Activated naive CD4-positive, alpha-beta T cell treated with anti-CD3 and anti-CD28 coated beads, Interleukin-2, amount 10 ng/mL, durations not matched to agents 7 days and 5 days (primary cell): ENCODE results near the gene ZNF337.
"Not testable (repeated sequence)": the region's sequence is repeated elsewhere in the genome, so short reads cannot be mapped to it uniquely, and the experiment has no call there.

Experiments
- CTCF ChIA-PET: fragments of 350-600 bp; sonication (Branson Sonifier 250); formaldehyde crosslinking; loops from one replicate; lab custom pipeline; 2021; ENCODE audit warnings: antibody characterized with exemption; lab: Charles Lee
- DNase-seq: peaks from one replicate; pipeline ENCODE4 v3.0.0-alpha.2; 2020
- H3K27ac Mint-ChIP-seq: one replicate; pipeline ENCODE4 v1.8.0; 2021; ENCODE audit warnings: mild to moderate bottlenecking, moderate library complexity, mixed read lengths
- H3K27me3 Mint-ChIP-seq: one replicate; pipeline ENCODE4 v1.8.0; 2021; ENCODE audit warnings: mild to moderate bottlenecking, mixed read lengths
- H3K36me3 Mint-ChIP-seq: one replicate; pipeline ENCODE4 v1.8.0; 2021; ENCODE audit warnings: mixed read lengths
- H3K4me1 Mint-ChIP-seq: one replicate; pipeline ENCODE4 v1.8.0; 2021; ENCODE audit warnings: mixed read lengths
- H3K4me3 Mint-ChIP-seq: one replicate; pipeline ENCODE4 v1.8.0; 2021; ENCODE audit warnings: mild to moderate bottlenecking, moderate library complexity, mixed read lengths
- H3K9me3 Mint-ChIP-seq: one replicate; pipeline ENCODE4 v1.8.0; 2021; ENCODE audit warnings: mixed read lengths

The ZNF337 gene

DNA sequence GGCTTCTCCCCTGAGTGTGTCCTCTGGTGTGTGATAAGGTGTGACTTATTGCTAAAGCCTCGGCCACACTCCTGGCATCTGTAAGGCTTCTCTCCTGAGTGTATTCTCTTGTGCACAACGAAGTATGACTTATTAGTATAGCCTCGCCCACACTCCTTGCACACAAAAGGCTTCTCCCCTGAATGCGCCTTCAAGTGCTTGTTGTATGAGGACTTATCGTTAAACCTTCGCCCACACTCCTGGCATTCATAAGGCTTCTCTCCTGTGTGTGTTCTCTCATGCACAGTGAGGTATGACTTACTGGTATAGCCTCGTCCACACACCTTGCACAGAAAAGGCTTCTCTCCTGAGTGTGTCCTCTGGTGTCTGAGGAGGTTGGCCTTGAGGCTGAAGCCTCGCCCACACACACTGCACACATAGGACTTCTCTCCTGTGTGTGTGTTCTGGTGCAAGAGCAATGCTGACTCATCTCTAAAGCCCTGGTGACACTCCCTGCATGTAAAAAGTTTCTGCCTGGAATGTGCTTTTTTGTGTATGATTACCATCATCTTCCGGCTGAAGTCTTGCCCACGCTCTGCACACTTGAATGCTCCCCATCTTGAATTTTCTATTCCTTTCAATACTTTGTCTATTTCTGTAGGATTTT lies 20.4 kb downstream of the ZNF337 start:
- CTCF ChIA-PET = no interaction called here
- H3K9me3 Mint-ChIP-seq = no peaks in the 10 kb centered on the region

DNA sequence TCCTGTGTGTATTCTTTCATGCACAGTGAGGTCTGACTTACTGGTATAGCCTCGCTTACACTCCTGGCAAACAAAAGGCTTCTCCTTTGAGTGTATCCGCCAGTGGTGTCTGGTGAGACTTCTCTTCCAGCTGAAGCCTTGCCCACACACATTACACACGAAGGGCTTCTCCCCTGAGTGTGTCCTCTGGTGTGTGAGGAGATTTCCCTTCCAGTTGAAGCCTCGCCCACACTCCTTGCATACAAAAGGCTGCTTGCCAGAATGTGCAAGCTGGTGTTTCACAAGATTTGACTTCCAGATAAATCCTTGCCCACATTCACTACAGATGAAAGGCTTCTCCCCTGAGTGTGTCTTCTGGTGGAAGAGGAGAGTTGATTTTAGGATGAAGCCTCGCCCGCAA lies 21.5 kb downstream of the ZNF337 start:
- DNase-seq = no peak
- H3K4me3 Mint-ChIP-seq = no peak overlapping the region
- H3K36me3 Mint-ChIP-seq = peaks cover 67% of the 10 kb centered on the region
- H3K9me3 Mint-ChIP-seq = no peaks in the 10 kb centered on the region
- H3K4me1 Mint-ChIP-seq = no peaks in the 10 kb centered on the region
- H3K27me3 Mint-ChIP-seq = no peaks in the 10 kb centered on the region
- no peak overlapping the region for H3K27ac Mint-ChIP-seq
- CTCF ChIA-PET = no interaction called here

More for the DNA sequence above, 20.4 kb downstream of the ZNF337 start:
- DNase-seq = no peak
- no peak overlapping the region for H3K4me3 Mint-ChIP-seq
- no peaks in the 10 kb centered on the region for H3K27me3 Mint-ChIP-seq
- peaks cover 74% of the 10 kb centered on the region for H3K36me3 Mint-ChIP-seq
- H3K27ac Mint-ChIP-seq = peak overlapping the region; percentile 26
- no peaks in the 10 kb centered on the region for H3K4me1 Mint-ChIP-seq

DNA sequence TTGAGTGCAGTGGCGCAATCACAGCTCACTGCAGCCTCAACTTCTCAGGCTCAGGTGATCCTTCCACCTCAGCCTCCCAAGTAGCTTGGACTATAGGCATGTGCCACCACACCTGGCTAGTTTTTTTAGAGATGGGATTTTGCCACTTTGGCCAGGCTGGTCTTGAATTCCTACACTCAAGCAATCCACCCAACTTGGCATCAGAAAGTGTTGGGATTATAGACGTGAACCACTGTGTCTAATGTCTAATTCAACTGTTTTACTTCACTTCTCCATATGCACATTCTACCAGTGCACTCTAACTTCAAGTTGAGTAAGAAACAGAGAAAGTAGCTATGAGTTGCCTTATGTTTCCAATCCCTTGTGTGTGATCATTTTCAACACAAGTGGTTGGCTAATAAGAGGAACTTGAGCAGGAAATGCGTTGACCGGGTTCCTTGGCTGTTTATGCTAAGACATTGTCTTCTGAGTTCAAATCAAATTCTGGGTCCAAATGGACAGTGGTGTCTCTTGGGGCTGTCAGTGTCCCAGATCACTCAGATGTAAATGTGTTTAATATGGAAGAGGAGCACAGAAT lies 23.9 kb downstream of the ZNF337 start:
- H3K27ac Mint-ChIP-seq = no peak overlapping the region
- DNase-seq = no peak
- no peaks in the 10 kb centered on the region for H3K27me3 Mint-ChIP-seq
- H3K4me1 Mint-ChIP-seq = no peaks in the 10 kb centered on the region
- H3K36me3 Mint-ChIP-seq = peaks cover 48% of the 10 kb centered on the region
- CTCF ChIA-PET = no interaction called here
- H3K4me3 Mint-ChIP-seq = no peak overlapping the region
- no peaks in the 10 kb centered on the region for H3K9me3 Mint-ChIP-seq

DNA sequence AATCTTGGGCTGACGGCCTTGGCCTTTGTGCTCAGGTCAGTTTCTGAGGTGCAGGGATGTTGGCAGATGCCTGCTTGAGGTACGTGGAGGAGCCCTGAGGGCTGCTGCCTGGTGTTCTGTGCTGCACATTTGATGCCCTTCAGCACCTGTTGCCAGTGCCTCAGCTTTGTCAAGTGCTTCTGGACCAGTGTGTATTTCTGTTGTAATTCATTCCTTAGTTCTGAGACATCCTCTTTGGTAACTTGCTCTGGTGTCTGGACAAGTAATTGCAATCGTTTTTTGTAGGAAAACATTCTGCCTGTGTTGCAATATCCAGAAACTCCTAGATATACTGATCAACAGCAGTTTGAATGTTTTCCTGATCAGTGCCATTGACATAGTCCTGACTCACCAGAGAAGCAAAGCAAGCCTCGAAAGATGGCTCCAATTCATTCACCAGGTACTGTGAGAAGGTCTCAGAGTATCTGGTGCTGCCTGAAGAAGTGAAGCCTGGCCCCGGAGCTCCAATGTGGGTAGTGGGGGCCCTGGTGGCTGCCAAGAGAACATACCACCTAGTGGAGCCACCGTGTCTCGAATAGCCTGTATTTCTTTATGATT lies 26.7 kb downstream of the ZNF337 start:
- Mint-ChIP-seq H3K27ac (no peak overlapping the region), H3K27me3 (no peaks in the 10 kb centered on the region), H3K9me3 (no peaks in the 10 kb centered on the region), H3K4me3 (no peak overlapping the region), H3K36me3 (peaks cover 21% of the 10 kb centered on the region), H3K4me1 (no peaks in the 10 kb centered on the region)
- CTCF ChIA-PET = no interaction called here
- no peak for DNase-seq

DNA sequence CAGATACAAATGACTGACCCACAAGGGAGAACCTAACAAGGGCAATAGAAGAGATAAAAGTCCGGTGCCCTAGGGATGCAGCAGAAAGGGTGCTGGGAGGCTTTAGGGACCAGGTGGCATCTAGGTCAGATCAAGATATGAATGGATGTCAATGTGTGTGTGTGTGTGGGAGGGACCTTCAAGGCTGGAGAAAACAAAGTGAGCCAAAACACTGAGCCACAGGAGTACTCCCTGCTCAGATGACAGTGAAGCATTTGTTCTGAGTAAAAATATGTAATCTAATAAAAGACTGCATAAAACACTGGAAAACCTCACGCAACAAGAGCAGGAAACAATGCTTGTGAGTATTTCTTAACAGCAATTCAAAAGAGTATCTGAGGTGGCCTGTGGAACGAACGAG lies 28.2 kb downstream of the ZNF337 start:
- Mint-ChIP-seq H3K4me1 (no peaks in the 10 kb centered on the region), H3K27me3 (no peaks in the 10 kb centered on the region), H3K27ac (no peak overlapping the region), H3K4me3 (no peak overlapping the region), H3K9me3 (no peaks in the 10 kb centered on the region), H3K36me3 (peaks cover 7% of the 10 kb centered on the region)
- no peak for DNase-seq
- CTCF ChIA-PET = no interaction called here

DNA sequence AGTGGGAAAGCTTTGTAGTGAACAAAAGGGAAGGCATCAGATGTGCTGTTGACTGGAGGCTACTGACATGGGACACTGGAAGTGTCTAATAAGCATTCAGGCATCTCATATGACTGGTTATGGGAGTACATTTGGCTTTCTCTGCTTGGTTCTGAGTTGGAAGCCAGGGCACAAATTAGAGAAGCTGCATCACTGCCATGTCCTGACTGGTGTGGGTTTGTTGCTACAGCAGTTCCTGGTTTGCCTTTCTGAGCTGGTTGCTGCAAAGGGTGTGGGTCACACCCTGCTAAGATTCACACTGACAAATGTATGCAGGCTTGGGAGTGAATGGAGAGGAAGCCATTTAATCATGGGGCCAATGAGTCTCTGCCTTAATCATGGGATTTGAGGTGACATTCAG lies 36.7 kb downstream of the ZNF337 start:
- CTCF ChIA-PET = no interaction called here
- Mint-ChIP-seq H3K4me1 (peaks cover 3% of the 10 kb centered on the region), H3K27me3 (no peaks in the 10 kb centered on the region), H3K27ac (no peak overlapping the region), H3K9me3 (no peaks in the 10 kb centered on the region), H3K4me3 (no peak overlapping the region), H3K36me3 (no peaks in the 10 kb centered on the region)
- no peak for DNase-seq

DNA sequence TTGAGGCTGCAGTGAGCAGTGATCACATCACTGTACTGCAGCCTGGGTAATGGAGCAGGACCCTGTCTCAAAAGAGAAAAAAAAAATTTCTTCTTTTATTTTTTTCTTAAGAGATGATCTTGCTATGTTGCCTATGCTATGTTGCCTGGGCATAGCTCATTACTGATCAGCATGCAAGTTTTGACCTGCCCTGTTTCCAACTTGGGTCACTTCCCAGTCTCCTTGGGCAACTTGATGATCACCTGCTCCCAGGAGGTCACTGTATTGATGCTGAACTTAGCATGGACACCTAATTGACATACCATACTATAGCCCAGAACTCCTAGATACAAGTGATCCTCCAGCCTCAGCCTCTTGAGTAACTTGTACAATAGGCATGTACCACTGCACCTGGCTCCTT lies 42.2 kb downstream of the ZNF337 start:
- DNase-seq = no peak
- Mint-ChIP-seq H3K9me3 (no peaks in the 10 kb centered on the region), H3K27ac (no peak overlapping the region), H3K4me1 (peaks cover 3% of the 10 kb centered on the region), H3K4me3 (no peak overlapping the region), H3K27me3 (no peaks in the 10 kb centered on the region), H3K36me3 (peaks cover 5% of the 10 kb centered on the region)
- CTCF ChIA-PET = interaction anchor here (1.4 kb wide), 1 partner anchor 11 kb away, joined by 3 read pairs; no protein-coding TSS in a partner anchor

DNA sequence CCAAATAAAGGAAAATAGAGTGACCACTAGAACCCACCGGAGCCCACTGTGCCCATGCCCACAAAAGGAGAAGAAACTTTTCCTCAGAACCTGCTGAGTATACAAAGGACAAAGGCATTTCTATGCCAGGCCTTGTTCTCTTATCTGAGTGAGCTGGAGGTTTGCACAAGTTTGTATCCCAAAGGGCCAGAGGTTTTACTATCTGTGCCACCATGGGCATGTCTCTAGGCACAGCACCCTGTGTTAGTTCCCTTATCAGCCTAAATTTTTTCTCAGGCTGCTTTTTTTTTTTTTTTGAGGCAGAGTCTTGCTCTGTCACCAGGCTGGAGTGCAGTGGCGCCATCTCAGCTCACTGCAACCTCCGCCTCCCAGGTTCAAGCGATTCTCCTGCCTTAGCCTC lies 43.8 kb downstream of the ZNF337 start:
- H3K27me3 Mint-ChIP-seq, H3K36me3 Mint-ChIP-seq, DNase-seq, H3K4me3 Mint-ChIP-seq, H3K9me3 Mint-ChIP-seq, H3K4me1 Mint-ChIP-seq, H3K27ac Mint-ChIP-seq: not testable (repeated sequence)
- CTCF ChIA-PET = interaction anchor here (1.4 kb wide), 1 partner anchor 9 kb away, joined by 3 read pairs; no protein-coding TSS in a partner anchor

DNA sequence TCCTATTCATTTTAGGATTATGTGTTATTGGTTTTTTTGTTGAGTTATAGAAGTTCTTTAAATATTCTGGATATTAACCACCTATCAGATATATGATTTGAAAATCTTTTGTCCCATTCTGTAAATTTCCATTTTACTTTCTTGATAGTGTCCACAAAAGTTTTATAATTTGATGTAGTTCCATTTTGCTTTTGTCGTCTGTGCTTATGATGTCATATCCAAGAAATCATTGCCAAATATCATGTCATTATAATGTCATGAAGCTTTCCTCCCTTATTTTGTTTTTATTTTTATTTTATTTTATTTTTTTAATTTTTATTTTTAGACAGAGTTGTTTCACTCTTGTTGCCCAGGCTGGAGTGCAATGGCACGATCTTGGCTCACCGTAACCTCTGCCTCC lies 51.8 kb downstream of the ZNF337 start:
- DNase-seq = no peak
- H3K9me3 Mint-ChIP-seq = no peaks in the 10 kb centered on the region
- H3K27me3 Mint-ChIP-seq = no peaks in the 10 kb centered on the region
- peaks cover 19% of the 10 kb centered on the region for H3K36me3 Mint-ChIP-seq
- no peak overlapping the region for H3K4me3 Mint-ChIP-seq
- H3K4me1 Mint-ChIP-seq = peaks cover 6% of the 10 kb centered on the region
- H3K27ac Mint-ChIP-seq = no peak overlapping the region
- CTCF ChIA-PET = no interaction called here

DNA sequence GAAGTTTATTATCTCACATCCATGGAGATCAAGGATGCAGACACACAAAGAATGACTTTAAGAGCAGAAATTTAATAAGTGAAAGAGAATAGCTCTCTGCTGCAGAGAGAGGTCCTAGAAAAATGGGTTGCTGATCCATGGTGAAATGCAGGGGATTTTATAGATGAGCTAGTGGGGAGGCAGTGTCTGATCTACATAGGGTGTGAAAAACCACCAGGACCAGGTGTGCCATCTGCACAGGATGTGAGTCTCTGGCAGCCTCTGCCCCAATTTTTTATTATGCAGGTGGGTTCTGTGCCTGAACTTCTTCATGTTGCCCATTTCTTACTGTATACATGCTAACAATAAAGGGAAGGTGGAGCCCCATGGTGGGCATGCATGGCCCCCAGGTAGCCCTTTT lies 52.9 kb downstream of the ZNF337 start:
- Mint-ChIP-seq H3K27me3 (no peaks in the 10 kb centered on the region), H3K4me3 (no peak overlapping the region), H3K9me3 (no peaks in the 10 kb centered on the region), H3K4me1 (peaks cover 6% of the 10 kb centered on the region), H3K36me3 (peaks cover 20% of the 10 kb centered on the region), H3K27ac (no peak overlapping the region)
- DNase-seq = no peak
- CTCF ChIA-PET = interaction anchor here (1.0 kb wide), 1 partner anchor 10 kb away, joined by 3 read pairs; no protein-coding TSS in a partner anchor

DNA sequence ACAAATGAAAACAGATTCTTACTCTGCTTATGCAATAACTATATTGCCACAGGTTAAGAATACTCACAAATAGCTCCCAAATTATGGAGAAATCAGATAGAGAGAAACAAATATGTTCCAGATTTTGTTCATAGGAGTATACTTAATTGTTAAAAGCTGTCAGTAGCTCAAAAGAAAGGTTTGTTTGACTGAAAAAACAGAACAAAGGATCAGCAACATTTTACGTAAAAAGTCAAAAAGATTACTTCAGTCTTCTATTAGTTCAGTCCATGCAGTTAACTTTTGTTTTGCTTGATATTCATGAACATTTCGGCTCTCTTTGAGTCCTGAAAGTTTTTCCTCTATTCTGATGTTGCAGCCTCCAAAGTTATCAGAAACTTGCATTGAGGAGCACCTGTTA lies 59.4 kb downstream of the ZNF337 start:
- H3K4me1 Mint-ChIP-seq = peaks cover 3% of the 10 kb centered on the region
- no peaks in the 10 kb centered on the region for H3K27me3 Mint-ChIP-seq
- H3K27ac Mint-ChIP-seq = no peak overlapping the region
- H3K36me3 Mint-ChIP-seq = peaks cover 34% of the 10 kb centered on the region
- CTCF ChIA-PET = no interaction called here
- DNase-seq = no peak
- H3K9me3 Mint-ChIP-seq = peaks cover 19% of the 10 kb centered on the region
- H3K4me3 Mint-ChIP-seq = no peak overlapping the region

DNA sequence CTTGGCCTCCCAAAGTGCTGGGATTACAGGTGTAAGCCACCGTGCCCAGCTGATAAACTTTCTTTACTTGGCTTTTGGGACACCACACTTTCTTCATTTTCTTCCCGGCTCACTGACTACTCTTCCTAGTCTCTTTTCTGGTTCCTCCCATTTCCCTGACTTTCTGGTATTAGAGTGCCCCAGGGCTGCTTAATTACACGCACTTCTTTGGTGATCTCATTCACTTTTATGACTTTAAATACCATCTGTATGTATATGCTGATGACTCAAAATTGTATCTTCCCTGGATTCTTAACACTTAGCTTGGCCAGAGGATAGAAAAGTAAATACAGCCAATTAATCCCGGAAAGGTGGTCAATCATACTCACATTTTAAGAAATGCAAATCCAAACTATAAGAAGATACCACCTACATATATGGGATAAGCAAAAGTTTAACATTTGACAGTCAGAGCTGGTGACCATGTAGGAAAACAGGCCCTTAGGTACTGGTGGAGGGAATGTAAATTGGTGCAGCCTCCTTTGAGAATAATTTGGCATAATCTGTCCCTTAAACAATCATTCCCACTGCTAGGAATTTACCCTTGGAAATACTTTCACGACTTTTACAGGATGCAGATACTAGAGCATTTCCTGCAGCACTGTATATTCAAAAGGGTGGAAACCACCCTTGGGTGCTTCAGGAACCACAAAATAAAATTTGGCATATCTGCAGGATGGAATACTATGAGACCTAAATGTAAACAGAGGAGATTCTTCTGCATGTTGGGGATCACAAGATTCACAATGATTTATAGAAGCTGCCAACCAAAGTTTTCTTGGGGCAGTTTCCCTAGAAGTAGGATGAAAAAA lies 63.5 kb downstream of the ZNF337 start:
- peaks cover 3% of the 10 kb centered on the region for H3K4me1 Mint-ChIP-seq
- H3K27ac Mint-ChIP-seq = no peak overlapping the region
- no peak for DNase-seq
- no peaks in the 10 kb centered on the region for H3K27me3 Mint-ChIP-seq
- H3K4me3 Mint-ChIP-seq = no peak overlapping the region
- CTCF ChIA-PET = no interaction called here
- H3K9me3 Mint-ChIP-seq = peaks cover 28% of the 10 kb centered on the region
- peaks cover 30% of the 10 kb centered on the region for H3K36me3 Mint-ChIP-seq

DNA sequence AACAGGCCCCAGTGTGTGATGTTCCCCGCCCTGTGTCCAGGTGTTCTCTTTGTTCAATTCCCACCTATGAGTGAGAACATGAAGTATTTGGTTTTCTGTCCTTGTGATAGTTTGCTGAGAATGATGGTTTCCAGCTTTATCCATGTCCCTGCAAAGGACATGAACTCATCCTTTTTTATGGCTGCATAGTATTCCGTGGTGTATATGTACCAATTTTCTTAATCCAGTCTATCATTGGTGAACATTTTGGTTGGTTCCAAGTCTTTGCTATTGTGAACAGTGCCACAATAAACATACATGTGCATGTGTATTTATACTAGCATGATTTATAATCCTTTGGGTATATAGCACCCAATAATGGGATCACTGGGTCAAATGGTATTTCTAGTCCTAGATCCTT lies 66.0 kb downstream of the ZNF337 start:
- DNase-seq, H3K4me1 Mint-ChIP-seq, H3K27ac Mint-ChIP-seq, CTCF ChIA-PET, H3K27me3 Mint-ChIP-seq, H3K4me3 Mint-ChIP-seq: not testable (repeated sequence)
- Mint-ChIP-seq H3K9me3 (peaks cover 22% of the 10 kb centered on the region), H3K36me3 (peaks cover 23% of the 10 kb centered on the region)

DNA sequence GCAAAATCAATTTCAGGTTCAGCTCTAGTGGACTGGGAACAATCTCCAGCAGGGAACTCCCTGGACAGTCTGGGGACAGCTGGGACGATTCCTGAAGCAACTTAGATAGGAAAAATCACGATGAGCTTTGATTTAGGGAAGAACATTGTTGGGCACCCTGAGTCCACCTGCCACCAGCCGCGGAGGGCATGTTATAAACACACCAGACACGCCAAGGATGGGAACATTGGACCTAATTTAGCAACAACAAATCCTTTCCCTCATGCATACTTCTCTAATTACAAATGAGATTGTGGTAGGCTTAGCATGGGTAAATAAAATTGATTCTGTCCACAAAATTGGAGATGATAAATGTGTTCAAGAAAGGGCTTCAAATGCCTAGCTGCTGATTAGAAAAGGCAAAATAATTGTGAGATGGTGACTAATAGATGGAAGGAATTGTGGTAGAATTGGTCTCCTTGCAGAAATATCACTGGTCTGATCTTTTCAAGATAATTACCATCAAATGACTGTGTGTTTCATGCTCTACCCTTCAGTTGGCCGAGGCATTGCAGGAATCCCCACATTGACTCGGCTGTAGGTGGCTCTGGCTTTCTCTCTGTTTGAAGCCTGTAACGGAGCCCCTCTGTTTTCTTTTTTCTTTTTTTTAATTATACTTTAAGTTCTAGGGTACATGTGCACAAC lies 66.7 kb downstream of the ZNF337 start:
- CTCF ChIA-PET = no interaction called here
- peaks cover 22% of the 10 kb centered on the region for H3K9me3 Mint-ChIP-seq
- no peak for DNase-seq
- H3K4me3 Mint-ChIP-seq = no peak overlapping the region
- no peaks in the 10 kb centered on the region for H3K27me3 Mint-ChIP-seq
- peaks cover 3% of the 10 kb centered on the region for H3K4me1 Mint-ChIP-seq
- no peak overlapping the region for H3K27ac Mint-ChIP-seq
- peaks cover 17% of the 10 kb centered on the region for H3K36me3 Mint-ChIP-seq
